Glomerular endothelial cell (primary cell): ENCODE data around the gene IGFBP2. TPM values are rescaled to one million over a fixed set of nuclear protein-coding genes. Genes with fewer than 3 reads are reported as not detected.

Experiments
- DNase-seq: peaks from one replicate; pipeline ENCODE4 v3.0.0-alpha.2; 2011; ENCODE audit warnings: low read depth, low spot score; ENCODE audit errors: extremely low read depth
- total RNA-seq: library from RNA; depleted of rRNA; stranded (reverse); fragments of >200 nt; gene quantifications from 2 replicates; pipeline ENCODE4 v1.2.3, GENCODE V29; 2015

The IGFBP2 gene
- total RNA-seq, 1 donor from 2014 or later: 268 TPM

GRCh38 chr2:216661051-216661450 lies 27.8 kb downstream of the IGFBP2 start:
- DNase-seq: no peak

- DNase-seq: no peak
Observed at GRCh38 chr2:216661639-216662375, 28.6 kb downstream of the IGFBP2 start.

GRCh38 chr2:216663106-216663505 lies 29.9 kb downstream of the IGFBP2 start:
- DNase-seq: no peak

GRCh38 chr2:216663846-216664245 lies 30.6 kb downstream of the IGFBP2 start:
- DNase-seq: no peak

GRCh38 chr2:216664593-216665034 lies 31.4 kb downstream of the IGFBP2 start:
- no peak for DNase-seq

- no peak for DNase-seq
Observed at GRCh38 chr2:216665242-216665641, 32.0 kb downstream of the IGFBP2 start.

GRCh38 chr2:216665717-216666116 lies 32.5 kb downstream of the IGFBP2 start:
- DNase-seq: no peak

- DNase-seq: peak; percentile 37
Observed at GRCh38 chr2:216666461-216667233, 33.4 kb downstream of the IGFBP2 start.

- DNase-seq: no peak
Observed at GRCh38 chr2:216670266-216671080, 37.3 kb downstream of the IGFBP2 start.

- DNase-seq: no peak
Observed at GRCh38 chr2:216671081-216671411, 37.8 kb downstream of the IGFBP2 start.

GRCh38 chr2:216671791-216672343 lies 38.6 kb downstream of the IGFBP2 start:
- DNase-seq: no peak

GRCh38 chr2:216672466-216672865 lies 39.2 kb downstream of the IGFBP2 start:
- DNase-seq: no peak

- DNase-seq: no peak
Observed at GRCh38 chr2:216673021-216673420, 39.8 kb downstream of the IGFBP2 start.

GRCh38 chr2:216673609-216674008 lies 40.4 kb downstream of the IGFBP2 start:
- no peak for DNase-seq

- no peak for DNase-seq
Observed at GRCh38 chr2:216674376-216674775, 41.2 kb downstream of the IGFBP2 start.

- DNase-seq: no peak
Observed at GRCh38 chr2:216676630-216677029, 43.4 kb downstream of the IGFBP2 start.

GRCh38 chr2:216677439-216678097 lies 44.3 kb downstream of the IGFBP2 start:
- no peak for DNase-seq

GRCh38 chr2:216678098-216678465 lies 44.9 kb downstream of the IGFBP2 start:
- DNase-seq: no peak

- DNase-seq: no peak
Observed at GRCh38 chr2:216678813-216679657, 45.8 kb downstream of the IGFBP2 start.

- DNase-seq: no peak
Observed at GRCh38 chr2:216679658-216680024, 46.4 kb downstream of the IGFBP2 start.
